Neural progenitor cell (in vitro differentiated cells): ENCODE data around the gene TOLLIP. TPM values are rescaled to one million over a fixed set of nuclear protein-coding genes. Genes with fewer than 3 reads are reported as not detected.

Source experiments
- DNase-seq: peaks from one replicate; pipeline ENCODE4 v3.0.0-alpha.2; 2016; ENCODE audit warnings: low spot score
- H2AFZ ChIP-seq: fragments of 200-600 bp; sonication (generic); replicated peaks from 2 replicates; pipeline ENCODE4 v1.6.1; 2016; ENCODE audit warnings: antibody characterized with exemption
- H3F3A ChIP-seq: fragments of 200-600 bp; sonication (generic); 2 replicates; pipeline ENCODE4 v1.6.1; 2016; ENCODE audit warnings: antibody characterized with exemption, low read depth
- H3K27ac ChIP-seq: fragments of 200-600 bp; sonication (generic); 2 replicates; pipeline ENCODE4 v1.5.1; 2016; ENCODE audit warnings: mild to moderate bottlenecking
- H3K27me3 ChIP-seq: fragments of 200-600 bp; sonication (generic); 2 replicates; pipeline ENCODE4 v1.6.1; 2016; ENCODE audit warnings: mild to moderate bottlenecking, moderate library complexity
- H3K36me3 ChIP-seq: fragments of 200-600 bp; sonication (generic); 2 replicates; pipeline ENCODE4 v1.5.1; 2016
- H3K4me1 ChIP-seq: fragments of 200-600 bp; sonication (generic); 2 replicates; pipeline ENCODE4 v1.6.1; 2016; ENCODE audit warnings: mixed run types
- H3K4me2 ChIP-seq: fragments of 200-600 bp; sonication (generic); 2 replicates; pipeline ENCODE4 v1.6.1; 2016
- H3K4me3 ChIP-seq: fragments of 200-600 bp; sonication (generic); 2 replicates; pipeline ENCODE4 v1.5.1; 2016
- H3K79me2 ChIP-seq: fragments of 200-600 bp; sonication (generic); 2 replicates; pipeline ENCODE4 v1.6.1; 2016; ENCODE audit warnings: low read depth
- H3K9ac ChIP-seq: fragments of 200-600 bp; sonication (generic); 2 replicates; pipeline ENCODE4 v1.6.1; 2016
- H3K9me3 ChIP-seq: fragments of 200-600 bp; sonication (generic); 2 replicates; pipeline ENCODE4 v1.5.1; 2016; ENCODE audit warnings: low read depth
- H4K20me1 ChIP-seq: fragments of 200-600 bp; sonication (generic); 2 replicates; pipeline ENCODE4 v1.6.1; 2016; ENCODE audit warnings: low read depth
- H3K27ac Mint-ChIP-seq: 3 replicates; pipeline ENCODE4 v1.8.0; 2021; ENCODE audit warnings: mixed read lengths
- H3K27me3 Mint-ChIP-seq: 2 replicates; pipeline ENCODE4 v1.8.0; 2022; ENCODE audit warnings: low read depth, mild to moderate bottlenecking, inconsistent platforms, moderate library complexity, mixed read lengths; ENCODE audit not compliant: insufficient read depth
- H3K36me3 Mint-ChIP-seq: 3 replicates; pipeline ENCODE4 v1.8.0; 2021; ENCODE audit warnings: mixed read lengths
- H3K4me1 Mint-ChIP-seq: 3 replicates; pipeline ENCODE4 v1.8.0; 2021; ENCODE audit warnings: mixed read lengths
- H3K4me3 Mint-ChIP-seq: 3 replicates; pipeline ENCODE4 v1.8.0; 2021; ENCODE audit warnings: mild to moderate bottlenecking, moderate library complexity, mixed read lengths
- H3K9me3 Mint-ChIP-seq: 3 replicates; pipeline ENCODE4 v1.8.0; 2020; ENCODE audit warnings: mixed read lengths
- CTCF ChIP-seq: fragments of 200-600 bp; sonication (generic); IDR thresholded peaks from 2 replicates; pipeline ENCODE4 v1.5.1; 2017; ENCODE audit warnings: antibody characterized with exemption, mild to moderate bottlenecking
- EZH2 ChIP-seq: fragments of 200-600 bp; sonication (generic); IDR thresholded peaks from 2 replicates; pipeline ENCODE4 v1.6.1; 2017; ENCODE audit warnings: antibody characterized with exemption, mild to moderate bottlenecking, moderate library complexity
- EZH2phosphoT487 ChIP-seq: fragments of 200-600 bp; sonication (generic); IDR thresholded peaks from 2 replicates; pipeline ENCODE4 v1.6.1; 2017; ENCODE audit warnings: antibody characterized with exemption
- total RNA-seq: library from RNA; depleted of rRNA; stranded (reverse); fragments of >200 nt; gene quantifications from 2 replicates; pipeline ENCODE4 v1.2.3, GENCODE V29; 2015; ENCODE audit warnings: low replicate concordance

The TOLLIP gene
- total RNA-seq, 1 donor from 2014 or later = 8.5 TPM

- Mint-ChIP-seq H3K27ac (no peak overlapping the region), H3K4me3 (no peak overlapping the region), H3K4me1 (peaks cover 5% of the 10 kb centered on the region), H3K36me3 (peaks cover 12% of the 10 kb centered on the region), H3K27me3 (peaks cover 2% of the 10 kb centered on the region), H3K9me3 (no peaks in the 10 kb centered on the region)
- no peak overlapping the region for H3K4me2 ChIP-seq
- no peaks in the 10 kb centered on the region for H3K4me1 ChIP-seq
- H3F3A ChIP-seq = no peaks in the 10 kb centered on the region
- H4K20me1 ChIP-seq = no peaks in the 10 kb centered on the region
- DNase-seq = no peak
- H3K79me2 ChIP-seq = no peaks in the 10 kb centered on the region
- H3K27me3 ChIP-seq = no peaks in the 10 kb centered on the region
- no peak overlapping the region for H3K27ac ChIP-seq
- no peak for TF ChIP-seq CTCF
- TF ChIP-seq EZH2phosphoT487 = no peak
- no peak for TF ChIP-seq EZH2
- H3K36me3 ChIP-seq = no peaks in the 10 kb centered on the region
- H2AFZ ChIP-seq = no peak overlapping the region
- no peak overlapping the region for H3K4me3 ChIP-seq
- no peaks in the 10 kb centered on the region for H3K9me3 ChIP-seq
- H3K9ac ChIP-seq = no peak overlapping the region
Observed at GRCh38 chr11:1285316-1285744, 24.1 kb downstream of the TOLLIP start.

- peaks cover 4% of the 10 kb centered on the region for H3K27me3 Mint-ChIP-seq
- no peak overlapping the region for H3K4me3 Mint-ChIP-seq
- Histone ChIP-seq H3K4me2 (no peak overlapping the region), H2AFZ (no peak overlapping the region), H3K4me1 (no peaks in the 10 kb centered on the region), H3K9ac (no peak overlapping the region), H3K4me3 (no peak overlapping the region), H3K79me2 (no peaks in the 10 kb centered on the region), H3K36me3 (no peaks in the 10 kb centered on the region), H3K27me3 (no peaks in the 10 kb centered on the region), H3F3A (no peaks in the 10 kb centered on the region), H3K27ac (no peak overlapping the region), H3K9me3 (no peaks in the 10 kb centered on the region), H4K20me1 (no peaks in the 10 kb centered on the region)
- no peak for TF ChIP-seq EZH2
- TF ChIP-seq EZH2phosphoT487 = no peak
- H3K27ac Mint-ChIP-seq = no peak overlapping the region
- no peak for DNase-seq
- H3K36me3 Mint-ChIP-seq = peaks cover 15% of the 10 kb centered on the region
- no peaks in the 10 kb centered on the region for H3K9me3 Mint-ChIP-seq
- H3K4me1 Mint-ChIP-seq = peaks cover 5% of the 10 kb centered on the region
Observed at GRCh38 chr11:1283906-1284305, 25.5 kb downstream of the TOLLIP start.

GRCh38 chr11:1283091-1283511 lies 26.3 kb downstream of the TOLLIP start:
- no peak overlapping the region for H3K4me3 ChIP-seq
- TF ChIP-seq CTCF (no peak), EZH2phosphoT487 (no peak), EZH2 (no peak)
- Mint-ChIP-seq H3K4me1 (peaks cover 5% of the 10 kb centered on the region), H3K27me3 (peaks cover 4% of the 10 kb centered on the region), H3K4me3 (no peak overlapping the region), H3K36me3 (peaks cover 15% of the 10 kb centered on the region), H3K9me3 (no peaks in the 10 kb centered on the region), H3K27ac (no peak overlapping the region)
- H3K36me3 ChIP-seq = no peaks in the 10 kb centered on the region
- no peaks in the 10 kb centered on the region for H3K27me3 ChIP-seq
- H3K4me1 ChIP-seq = no peaks in the 10 kb centered on the region
- no peaks in the 10 kb centered on the region for H4K20me1 ChIP-seq
- H3F3A ChIP-seq = no peaks in the 10 kb centered on the region
- H3K27ac ChIP-seq = no peak overlapping the region
- no peaks in the 10 kb centered on the region for H3K9me3 ChIP-seq
- DNase-seq = no peak
- no peak overlapping the region for H3K9ac ChIP-seq
- H3K4me2 ChIP-seq = no peak overlapping the region
- no peaks in the 10 kb centered on the region for H3K79me2 ChIP-seq
- no peak overlapping the region for H2AFZ ChIP-seq

- Mint-ChIP-seq H3K27me3 (peaks cover 6% of the 10 kb centered on the region), H3K4me1 (peaks cover 5% of the 10 kb centered on the region), H3K36me3 (peaks cover 18% of the 10 kb centered on the region), H3K9me3 (no peaks in the 10 kb centered on the region), H3K27ac (peak overlapping the region; percentile 46), H3K4me3 (no peak overlapping the region)
- Histone ChIP-seq H4K20me1 (no peaks in the 10 kb centered on the region), H3F3A (no peaks in the 10 kb centered on the region), H3K9me3 (no peaks in the 10 kb centered on the region), H3K36me3 (no peaks in the 10 kb centered on the region), H3K4me2 (no peak overlapping the region), H3K27ac (no peak overlapping the region), H2AFZ (no peak overlapping the region), H3K79me2 (no peaks in the 10 kb centered on the region), H3K4me3 (no peak overlapping the region), H3K27me3 (no peaks in the 10 kb centered on the region), H3K4me1 (no peaks in the 10 kb centered on the region), H3K9ac (no peak overlapping the region)
- no peak for DNase-seq
- TF ChIP-seq EZH2phosphoT487 (no peak), EZH2 (no peak), CTCF (no peak)
Observed at GRCh38 chr11:1281974-1282365, 27.5 kb downstream of the TOLLIP start.
